H9 (cell line): ENCODE results near the gene SAMD7. TPM values are rescaled to one million over a fixed set of nuclear protein-coding genes. Genes with fewer than 3 reads are reported as not detected.

ENCODE experiments used
- DNase-seq: peaks from one replicate; pipeline ENCODE4 v3.0.0-alpha.2; 2017
- H2AFZ ChIP-seq: one replicate; pipeline ENCODE4 v1.6.1; 2013; ENCODE audit warnings: mild to moderate bottlenecking, low read length, control low read depth, moderate library complexity
- H2AK5ac ChIP-seq: 2 replicates; pipeline ENCODE4 v1.6.1; 2013; ENCODE audit warnings: low read length, control low read depth, mixed read lengths; ENCODE audit not compliant: insufficient read length
- H2BK120ac ChIP-seq: one replicate; pipeline ENCODE4 v1.6.1; 2013; ENCODE audit warnings: low read depth, mild to moderate bottlenecking, low read length, control low read depth, inconsistent platforms; ENCODE audit not compliant: poor library complexity, severe bottlenecking
- H2BK12ac ChIP-seq: 2 replicates; pipeline ENCODE4 v1.6.1; 2013; ENCODE audit warnings: low read length, control low read depth, mixed read lengths, low read depth; ENCODE audit not compliant: insufficient read length
- H2BK15ac ChIP-seq: 2 replicates; pipeline ENCODE4 v1.6.1; 2013; ENCODE audit warnings: low read depth, low read length, control low read depth
- H2BK20ac ChIP-seq: one replicate; pipeline ENCODE4 v1.6.1; 2013; ENCODE audit warnings: low read depth, mild to moderate bottlenecking, low read length, control low read depth, inconsistent platforms; ENCODE audit not compliant: poor library complexity, severe bottlenecking
- H2BK5ac ChIP-seq: 2 replicates; pipeline ENCODE4 v1.6.1; 2013; ENCODE audit warnings: low read length, control low read depth, mixed read lengths; ENCODE audit not compliant: insufficient read length
- H3K14ac ChIP-seq: 2 replicates; pipeline ENCODE4 v1.6.1; 2013; ENCODE audit warnings: low read length, control low read depth; ENCODE audit not compliant: insufficient read depth
- H3K18ac ChIP-seq: 2 replicates; pipeline ENCODE4 v1.6.1; 2013; ENCODE audit warnings: low read depth, mild to moderate bottlenecking, mixed read lengths, low read length, control low read depth; ENCODE audit not compliant: insufficient read length
- H3K23ac ChIP-seq: 2 replicates; pipeline ENCODE4 v1.6.1; 2013; ENCODE audit warnings: low read length, control low read depth, mixed read lengths, low read depth; ENCODE audit not compliant: insufficient read length
- H3K23me2 ChIP-seq: 2 replicates; pipeline ENCODE4 v1.6.1; 2013; ENCODE audit warnings: low read depth, mild to moderate bottlenecking, mixed read lengths, low read length, control low read depth; ENCODE audit not compliant: insufficient read length, poor library complexity, severe bottlenecking
- H3K27ac ChIP-seq: 2 replicates; pipeline ENCODE4 v1.5.1; 2013; ENCODE audit warnings: low read length, control low read depth, mixed read lengths, low read depth; ENCODE audit not compliant: insufficient read length
- H3K27me3 ChIP-seq: 2 replicates; pipeline ENCODE4 v1.6.1; 2013; ENCODE audit warnings: low read length, control low read depth, inconsistent platforms; ENCODE audit not compliant: insufficient read depth
- H3K4ac ChIP-seq: 2 replicates; pipeline ENCODE4 v1.6.1; 2013; ENCODE audit warnings: low read depth, mild to moderate bottlenecking, control low read depth, inconsistent platforms, low read length, moderate library complexity
- H3K4me1 ChIP-seq: 2 replicates; pipeline ENCODE4 v1.6.1; 2013; ENCODE audit warnings: low read length, control low read depth, inconsistent platforms; ENCODE audit not compliant: insufficient read depth
- H3K4me2 ChIP-seq: 2 replicates; pipeline ENCODE4 v1.6.1; 2013; ENCODE audit warnings: low read length, control low read depth, mixed read lengths; ENCODE audit not compliant: insufficient read length, insufficient read depth
- H3K56ac ChIP-seq: 2 replicates; pipeline ENCODE4 v1.6.1; 2013; ENCODE audit warnings: low read depth, mild to moderate bottlenecking, mixed read lengths, low read length, control low read depth; ENCODE audit not compliant: insufficient read length
- H3K79me1 ChIP-seq: 2 replicates; pipeline ENCODE4 v1.6.1; 2013; ENCODE audit warnings: low read depth, mild to moderate bottlenecking, moderate library complexity, low read length, control low read depth, inconsistent platforms; ENCODE audit not compliant: insufficient read depth, poor library complexity, severe bottlenecking
- H3K79me2 ChIP-seq: 2 replicates; pipeline ENCODE4 v1.6.1; 2013; ENCODE audit warnings: low read length, control low read depth, inconsistent platforms; ENCODE audit not compliant: insufficient read depth
- H3K9ac ChIP-seq: 2 replicates; pipeline ENCODE4 v1.6.1; 2013; ENCODE audit warnings: low read length, control low read depth, mixed read lengths; ENCODE audit not compliant: insufficient read length; ENCODE audit errors: extremely low read depth
- H3K9me3 ChIP-seq: one replicate; pipeline ENCODE4 v1.6.1; 2013; ENCODE audit warnings: low read depth, low read length, inconsistent platforms; ENCODE audit not compliant: control insufficient read depth
- H3T11ph ChIP-seq: one replicate; pipeline ENCODE4 v1.6.1; 2013; ENCODE audit warnings: mild to moderate bottlenecking, low read length, control low read depth, inconsistent platforms
- H4K20me1 ChIP-seq: one replicate; pipeline ENCODE4 v1.6.1; 2013; ENCODE audit not compliant: control insufficient read depth, insufficient read length, insufficient read depth
- H4K5ac ChIP-seq: 2 replicates; pipeline ENCODE4 v1.6.1; 2013; ENCODE audit warnings: low read depth, mild to moderate bottlenecking, mixed read lengths, low read length, control low read depth; ENCODE audit not compliant: insufficient read length
- H4K8ac ChIP-seq: replicated peaks from 2 replicates; pipeline ENCODE4 v1.6.1; 2013; ENCODE audit warnings: low read length, control low read depth, mixed read lengths, low read depth; ENCODE audit not compliant: insufficient read length
- H4K91ac ChIP-seq: 2 replicates; pipeline ENCODE4 v1.6.1; 2013; ENCODE audit warnings: low read depth, mild to moderate bottlenecking, moderate library complexity, mixed read lengths, low read length, control low read depth; ENCODE audit not compliant: insufficient read length
- H3K27ac Mint-ChIP-seq, 3 experiments: 2 replicates in 2 of 3; 3 replicates in 1 of 3; pipeline ENCODE4 v1.8.0; 2020 to 2021; ENCODE audit warnings: mixed read lengths in 3 of 3, mild to moderate bottlenecking in 1 of 3, moderate library complexity in 1 of 3
- H3K27me3 Mint-ChIP-seq: 2 replicates; pipeline ENCODE4 v1.8.0; 2021; ENCODE audit warnings: low read depth, mild to moderate bottlenecking, moderate library complexity, mixed read lengths
- H3K36me3 Mint-ChIP-seq, 3 experiments: 2 replicates in 2 of 3; 3 replicates in 1 of 3; pipeline ENCODE4 v1.8.0; 2020 to 2021; ENCODE audit warnings: low read depth in 3 of 3, mixed read lengths in 3 of 3; ENCODE audit not compliant: insufficient read depth in 1 of 3
- H3K4me1 Mint-ChIP-seq, 2 experiments: 2 replicates each; pipeline ENCODE4 v1.8.0; 2020; ENCODE audit warnings: mixed read lengths in 2 of 2
- H3K4me3 Mint-ChIP-seq, 2 experiments: 2 replicates in 1 of 2; 3 replicates in 1 of 2; pipeline ENCODE4 v1.8.0; 2020 to 2021; ENCODE audit warnings: mild to moderate bottlenecking in 2 of 2, mixed read lengths in 2 of 2, moderate library complexity in 1 of 2
- H3K9me3 Mint-ChIP-seq, 2 experiments: 2 replicates in 1 of 2; 3 replicates in 1 of 2; pipeline ENCODE4 v1.8.0; 2020; ENCODE audit warnings: mild to moderate bottlenecking in 2 of 2, mixed read lengths in 2 of 2, moderate library complexity in 1 of 2
- WGBS: extraction: QIAGEN DNeasy Blood & Tissue Kit; methylation state at CpG from one replicate; pipeline ENCODE4 v1.1.7; 2013; ENCODE audit warnings: missing lambda C conversion rate, low lambda C conversion rate, mixed read lengths; ENCODE audit not compliant: insufficient read length; ENCODE audit errors: extremely low coverage; 5-methylcytosine and 5-hydroxymethylcytosine counted together
- total RNA-seq: library from RNA; stranded (reverse); gene quantifications from 2 replicates; pipeline ENCODE4 v1.2.1, GENCODE V29; 2021
- TF ChIP-seq, protein P1 (sequence below): fragments of 200-600 bp; sonication (generic); conservative IDR thresholded peaks from 3 replicates; pipeline ENCODE4 v1.8.0; 2021; ENCODE audit warnings: antibody characterized with exemption, mild to moderate bottlenecking

The SAMD7 gene
- total RNA-seq, 1 experiment from 2014 or later: not detected

DNA sequence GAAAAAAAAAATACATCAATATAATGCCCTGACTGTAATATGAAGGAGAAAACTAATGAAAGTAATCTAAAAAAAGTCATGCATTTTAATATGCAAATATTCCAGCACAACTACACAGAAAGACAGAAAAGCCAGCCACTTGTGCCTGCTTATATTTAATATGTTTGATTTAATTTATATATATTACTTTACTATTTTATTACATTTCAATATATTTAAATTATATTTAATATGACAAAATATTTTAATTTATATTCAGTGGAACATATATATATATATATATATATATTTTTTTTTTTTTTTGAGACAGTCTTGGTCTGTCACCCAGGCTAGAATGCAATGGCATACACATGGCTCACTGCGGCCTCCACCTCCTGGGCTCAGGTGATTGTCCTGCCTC is 14.1 kb upstream of the SAMD7 start:
- H3K18ac ChIP-seq: no peak overlapping the region
- no peak overlapping the region for H3K4me3 Mint-ChIP-seq
- no peak overlapping the region for H2AFZ ChIP-seq
- no peak overlapping the region for H2BK20ac ChIP-seq
- no peak overlapping the region for H2BK5ac ChIP-seq
- no peak overlapping the region for H2BK12ac ChIP-seq
- H3K4me1 ChIP-seq: no peaks in the 10 kb centered on the region
- H3T11ph ChIP-seq: no peak overlapping the region
- H4K5ac ChIP-seq: no peak overlapping the region
- H3K9me3 Mint-ChIP-seq: peaks cover 13 to 17% of the 10 kb centered on the region in 2 experiments
- H3K56ac ChIP-seq: no peak overlapping the region
- H4K91ac ChIP-seq: no peak overlapping the region
- no peaks in the 10 kb centered on the region for H3K27me3 ChIP-seq
- H3K4ac ChIP-seq: no peak overlapping the region
- H3K9ac ChIP-seq: no peak overlapping the region
- no peak overlapping the region for H3K27ac Mint-ChIP-seq
- no peaks in the 10 kb centered on the region for H3K4me1 Mint-ChIP-seq
- no peak overlapping the region for H3K14ac ChIP-seq
- H3K23ac ChIP-seq: no peak overlapping the region
- no peak overlapping the region for H3K4me2 ChIP-seq
- H2AK5ac ChIP-seq: no peak overlapping the region
- H2BK120ac ChIP-seq: no peak overlapping the region
- H3K79me1 ChIP-seq: no peaks in the 10 kb centered on the region
- H3K79me2 ChIP-seq: no peaks in the 10 kb centered on the region
- peaks cover 7 to 10% (median 7%) of the 10 kb centered on the region in 3 experiments for H3K36me3 Mint-ChIP-seq
- H3K27me3 Mint-ChIP-seq: no peaks in the 10 kb centered on the region
- peaks cover 9% of the 10 kb centered on the region for H3K9me3 ChIP-seq
- H3K27ac ChIP-seq: no peak overlapping the region
- no peaks in the 10 kb centered on the region for H3K23me2 ChIP-seq
- no CpG with 5 or more reads among the region's 1 CpG for WGBS
- no peak for DNase-seq
- TF ChIP-seq, protein P1, sequence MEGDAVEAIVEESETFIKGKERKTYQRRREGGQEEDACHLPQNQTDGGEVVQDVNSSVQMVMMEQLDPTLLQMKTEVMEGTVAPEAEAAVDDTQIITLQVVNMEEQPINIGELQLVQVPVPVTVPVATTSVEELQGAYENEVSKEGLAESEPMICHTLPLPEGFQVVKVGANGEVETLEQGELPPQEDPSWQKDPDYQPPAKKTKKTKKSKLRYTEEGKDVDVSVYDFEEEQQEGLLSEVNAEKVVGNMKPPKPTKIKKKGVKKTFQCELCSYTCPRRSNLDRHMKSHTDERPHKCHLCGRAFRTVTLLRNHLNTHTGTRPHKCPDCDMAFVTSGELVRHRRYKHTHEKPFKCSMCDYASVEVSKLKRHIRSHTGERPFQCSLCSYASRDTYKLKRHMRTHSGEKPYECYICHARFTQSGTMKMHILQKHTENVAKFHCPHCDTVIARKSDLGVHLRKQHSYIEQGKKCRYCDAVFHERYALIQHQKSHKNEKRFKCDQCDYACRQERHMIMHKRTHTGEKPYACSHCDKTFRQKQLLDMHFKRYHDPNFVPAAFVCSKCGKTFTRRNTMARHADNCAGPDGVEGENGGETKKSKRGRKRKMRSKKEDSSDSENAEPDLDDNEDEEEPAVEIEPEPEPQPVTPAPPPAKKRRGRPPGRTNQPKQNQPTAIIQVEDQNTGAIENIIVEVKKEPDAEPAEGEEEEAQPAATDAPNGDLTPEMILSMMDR: no peak
- H4K20me1 ChIP-seq: no peaks in the 10 kb centered on the region
- H2BK15ac ChIP-seq: no peak overlapping the region
- H4K8ac ChIP-seq: no peak overlapping the region
